A549 treated with Mapracorat at 1 μM for 4 hours (cell line): Measurements from ENCODE around the gene ZNF600. TPM values are rescaled to one million over a fixed set of nuclear protein-coding genes. Genes with fewer than 3 reads are reported as not detected.

Source experiments
- total RNA-seq: library from RNA; stranded (reverse); fragments of 200-300 nt; extraction: Qiagen RNA extraction; gene quantifications from 5 replicates; pipeline ENCODE4 v1.2.3, GENCODE V29; 2022

Gene ZNF600
- total RNA-seq, result 0.08 to 0.29 TPM (median 0.11 TPM) in 5 replicates

DNA sequence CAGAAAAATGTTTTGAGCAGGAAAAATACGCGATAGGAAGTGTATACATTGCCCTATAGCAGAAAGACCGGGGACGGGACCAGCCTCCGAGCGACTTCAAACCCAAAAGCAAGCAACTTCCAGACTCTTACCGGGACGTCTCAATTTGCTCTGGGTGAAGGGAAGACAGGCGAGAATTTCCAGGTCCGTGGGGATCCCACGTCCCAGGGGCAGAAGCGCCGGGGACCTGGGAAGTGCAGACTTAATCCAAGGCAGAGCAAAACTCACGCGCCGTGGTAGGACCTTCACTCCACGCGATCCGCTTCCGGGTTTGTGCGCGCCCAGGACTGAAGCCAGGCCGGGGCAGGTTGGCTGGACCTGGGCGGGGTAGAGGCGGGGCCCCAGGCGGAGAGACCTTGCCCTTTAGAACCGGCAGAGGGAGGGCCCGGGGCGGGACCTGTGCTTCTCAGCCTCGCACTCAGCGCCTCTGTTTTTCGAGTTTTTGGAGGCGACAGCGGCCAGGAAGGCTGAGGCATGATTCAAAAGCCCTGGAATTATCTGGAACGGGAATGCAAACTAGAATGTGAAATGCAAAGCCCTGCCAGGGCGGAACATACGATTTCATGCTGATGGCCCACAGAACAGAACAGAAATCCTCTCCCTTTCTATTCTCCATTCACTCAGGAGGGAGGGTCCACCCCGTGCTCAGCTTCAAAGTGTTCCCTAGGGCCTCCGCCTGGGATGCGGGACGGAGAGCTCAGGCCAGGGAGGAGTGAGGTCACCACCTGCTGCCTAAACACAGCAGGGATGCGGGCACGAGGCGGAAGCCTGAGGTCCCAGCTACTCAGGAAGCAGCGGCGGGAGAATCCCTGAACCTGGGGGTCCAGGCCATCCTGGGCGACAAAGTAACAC lies at the start of gene ZNF600:
ZNF600 (minus strand) TSS at position 328 of the 891 bp plus-strand sequence. CDS start 7,903 bp downstream, outside the sequence.

GRCh38 chr19:52821204-52821960 lies 34.8 kb upstream of the ZNF600 start, which contains the start of gene ZNF28:
Gene ZNF28, minus strand, starts transcription at chr19:52821633. Its CDS starts 3,675 bp downstream, at chr19:52817958.

GRCh38 chr19:52734893-52735661 lies 51.5 kb downstream of the ZNF600 start, which contains the start of gene ZNF611:
Gene ZNF611, minus strand, starts transcription at chr19:52735044. Its CDS starts 19,150 bp downstream, at chr19:52715894.

Other genes with a start within 250 kb of the ZNF600 start
- 0.11 to 0.28 TPM (median 0.21 TPM) in 5 replicates for gene ZNF701, start 216.5 kb downstream of the ZNF600 start, total RNA-seq
- gene ZNF83, start 148.4 kb downstream of the ZNF600 start, total RNA-seq, result 0.05 to 0.28 TPM (median 0.15 TPM) in 4 of 5 replicates, not detected in the other
- 1.8 to 3.7 TPM (median 2.1 TPM) in 5 replicates for gene ZNF611, start 51.7 kb downstream of the ZNF600 start, total RNA-seq
- gene ZNF28, start 34.8 kb upstream of the ZNF600 start, total RNA-seq, result 0.35 to 2.7 TPM (median 1.3 TPM) in 5 replicates
- gene ZNF468, start 70.8 kb upstream of the ZNF600 start, total RNA-seq, result 0.29 to 0.64 TPM (median 0.57 TPM) in 5 replicates
- gene ZNF320, start 110.8 kb upstream of the ZNF600 start, total RNA-seq, result not detected in 5 replicates
- 0.04 TPM in 1 of 5 replicates, not detected in the others for gene ZNF888, start 136.6 kb upstream of the ZNF600 start, total RNA-seq
- 0.08 TPM in 1 of 5 replicates, not detected in the others for gene ZNF816, start 176.1 kb upstream of the ZNF600 start, total RNA-seq
- gene ERVV-1, start 227.1 kb upstream of the ZNF600 start, total RNA-seq, result not detected in 5 replicates